BJ (cell line): ENCODE data around the gene RAD9A. TPM values are rescaled to one million over a fixed set of nuclear protein-coding genes. Genes with fewer than 3 reads are reported as not detected.
A peak's percentile ranks its signal among the peaks of the same experiment; 100 is the strongest.

Source experiments
- CTCF ChIA-PET: fragments of 350-600 bp; formaldehyde crosslinking; extraction: SDS; loops from one replicate; lab custom pipeline; 2021; ENCODE audit warnings: antibody characterized with exemption, inconsistent platforms; lab: Yijun Ruan, JAX
- POLR2A ChIA-PET: fragments of 300-600 bp; sonication (Branson Sonifier 250); formaldehyde crosslinking; extraction: SDS; loops from one replicate; lab custom pipeline; 2021; ENCODE audit warnings: antibody characterized with exemption; lab: Charles Lee
- DNase-seq: peaks from one replicate; pipeline ENCODE4 v3.0.0-alpha.2; 2011; ENCODE audit warnings: low read depth
- H3K27me3 ChIP-seq: 2 replicates; pipeline ENCODE4 v1.6.0; 2011; ENCODE audit warnings: low read length; ENCODE audit not compliant: control insufficient read depth, insufficient read depth
- H3K36me3 ChIP-seq: 2 replicates; pipeline ENCODE4 v1.5.1; 2011; ENCODE audit warnings: low read length; ENCODE audit not compliant: control insufficient read depth, insufficient read depth
- H3K4me3 ChIP-seq: 2 replicates; pipeline ENCODE4 v1.5.1; 2011; ENCODE audit warnings: low read depth, mild to moderate bottlenecking, control low read depth, low read length
- polyA plus RNA-seq: library from polyadenylated mRNA; depleted of rRNA; stranded (reverse); fragments of >200 nt; gene quantifications from 2 replicates; pipeline ENCODE4 v1.2.3, GENCODE V29; 2011
- TF ChIP-seq, protein P1 (sequence below): IDR thresholded peaks from 2 replicates; pipeline ENCODE4 v1.5.1; 2011; ENCODE audit warnings: low read depth, mild to moderate bottlenecking, control low read depth, inconsistent platforms, low read length, moderate library complexity; ENCODE audit not compliant: insufficient read depth

Gene RAD9A
- polyA plus RNA-seq, 1 experiment = 10.7 TPM

DNA sequence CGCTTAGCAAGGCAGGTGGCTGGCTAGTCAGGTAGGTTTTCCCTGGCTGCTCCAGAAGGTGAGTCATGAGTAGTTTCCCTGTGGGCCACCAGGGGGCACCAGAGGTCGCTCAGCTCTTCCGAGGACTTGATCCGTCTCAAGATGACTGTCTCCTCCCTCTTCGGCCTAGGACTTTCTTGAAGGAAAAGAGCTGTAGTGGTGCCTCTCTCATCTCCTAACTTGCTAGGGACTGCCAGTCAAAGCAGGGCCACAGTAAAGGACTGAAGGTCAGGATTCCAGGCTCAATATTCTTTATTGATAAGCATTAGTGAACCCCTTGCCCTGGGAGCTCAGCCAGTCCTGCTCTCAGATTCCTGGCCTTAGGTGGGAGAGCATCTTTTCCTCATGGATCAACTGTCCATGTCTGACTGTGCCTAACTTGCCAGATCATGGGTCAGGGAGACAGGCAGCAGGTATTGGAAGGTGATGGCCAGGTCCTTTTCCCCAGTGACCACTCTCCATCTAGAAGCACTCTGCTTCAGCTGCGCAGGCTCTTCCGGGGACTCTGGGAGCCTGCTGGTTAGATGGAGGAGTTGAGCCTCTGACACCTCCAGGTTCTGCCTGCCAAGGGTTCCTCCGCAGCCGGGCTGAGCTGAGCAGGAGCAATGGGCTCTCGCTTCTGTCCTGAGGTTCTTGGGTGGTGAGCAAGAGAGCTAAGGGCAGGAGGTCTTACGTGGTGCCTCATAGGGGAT lies 40.3 kb upstream of the RAD9A start:
- no peak overlapping the region for H3K4me3 ChIP-seq
- ChIA-PET CTCF (interaction anchor here (0.6 to 20.3 kb wide), 23 partner anchors 8 to 270 kb away, joined by 3 to 892 read pairs (median 4); partner anchors contain the start of genes CLCF1, GRK2, GSTP1 and PITPNM1), POLR2A (interaction anchor here (1.1 kb wide), 1 partner anchor 22 kb away, joined by 5 read pairs; no protein-coding TSS in a partner anchor)
- no peaks in the 10 kb centered on the region for H3K27me3 ChIP-seq
- no peak for DNase-seq
- H3K36me3 ChIP-seq = no peaks in the 10 kb centered on the region
- TF ChIP-seq, protein P1, sequence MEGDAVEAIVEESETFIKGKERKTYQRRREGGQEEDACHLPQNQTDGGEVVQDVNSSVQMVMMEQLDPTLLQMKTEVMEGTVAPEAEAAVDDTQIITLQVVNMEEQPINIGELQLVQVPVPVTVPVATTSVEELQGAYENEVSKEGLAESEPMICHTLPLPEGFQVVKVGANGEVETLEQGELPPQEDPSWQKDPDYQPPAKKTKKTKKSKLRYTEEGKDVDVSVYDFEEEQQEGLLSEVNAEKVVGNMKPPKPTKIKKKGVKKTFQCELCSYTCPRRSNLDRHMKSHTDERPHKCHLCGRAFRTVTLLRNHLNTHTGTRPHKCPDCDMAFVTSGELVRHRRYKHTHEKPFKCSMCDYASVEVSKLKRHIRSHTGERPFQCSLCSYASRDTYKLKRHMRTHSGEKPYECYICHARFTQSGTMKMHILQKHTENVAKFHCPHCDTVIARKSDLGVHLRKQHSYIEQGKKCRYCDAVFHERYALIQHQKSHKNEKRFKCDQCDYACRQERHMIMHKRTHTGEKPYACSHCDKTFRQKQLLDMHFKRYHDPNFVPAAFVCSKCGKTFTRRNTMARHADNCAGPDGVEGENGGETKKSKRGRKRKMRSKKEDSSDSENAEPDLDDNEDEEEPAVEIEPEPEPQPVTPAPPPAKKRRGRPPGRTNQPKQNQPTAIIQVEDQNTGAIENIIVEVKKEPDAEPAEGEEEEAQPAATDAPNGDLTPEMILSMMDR = peak; percentile 93

DNA sequence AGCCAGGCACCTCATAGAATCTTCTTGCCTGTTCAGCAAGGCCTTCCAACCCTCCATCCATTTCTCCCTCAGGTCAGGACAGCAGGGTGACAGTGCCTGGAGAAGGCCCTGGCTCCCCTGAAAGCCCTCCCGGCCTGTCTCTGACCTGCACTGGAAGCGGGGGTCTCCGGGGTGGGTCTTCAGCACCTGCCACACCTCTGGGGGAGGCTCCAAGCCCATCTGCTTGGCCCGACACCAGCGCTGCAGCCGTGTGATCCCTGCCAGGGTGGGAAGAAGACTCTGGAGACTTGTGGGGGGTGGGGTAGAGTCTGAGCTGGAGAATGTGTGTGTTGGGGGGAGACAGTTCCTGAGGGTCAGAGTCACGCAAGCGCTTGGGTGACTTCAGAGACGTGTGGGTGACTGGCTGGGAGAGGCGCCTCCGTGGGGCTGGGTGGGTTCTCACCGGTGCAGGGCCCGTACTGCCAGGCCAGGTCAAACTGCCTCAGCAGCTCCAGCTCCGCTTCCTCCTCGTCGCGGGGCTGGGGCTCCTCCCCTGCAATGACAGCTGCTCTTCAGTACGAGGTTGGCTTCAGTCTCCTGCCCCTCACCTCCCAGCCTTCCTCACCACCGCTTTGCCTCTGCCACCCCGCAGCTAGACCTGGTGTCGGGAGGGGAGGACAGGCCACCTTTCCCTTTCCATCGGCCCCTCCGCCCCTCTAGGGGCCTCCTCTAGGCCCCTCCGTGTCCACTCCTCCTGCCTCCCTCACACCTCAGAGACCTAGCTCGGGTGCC lies 39.1 kb upstream of the RAD9A start:
- ChIA-PET POLR2A (interaction anchor here (0.8 to 1.4 kb wide), 2 partner anchors 22 to 33 kb away, joined by 5 read pairs; no protein-coding TSS in a partner anchor), CTCF (interaction anchor here (0.6 to 20.3 kb wide), 10 partner anchors 10 to 153 kb away, joined by 3 to 892 read pairs (median 4); partner anchors contain the start of genes CLCF1, PITPNM1 and RAD9A)
- TF ChIP-seq, protein P1 = no peak
- no peaks in the 10 kb centered on the region for H3K27me3 ChIP-seq
- H3K36me3 ChIP-seq = no peaks in the 10 kb centered on the region
- peak overlapping the region; percentile 78 for H3K4me3 ChIP-seq
- no peak for DNase-seq

DNA sequence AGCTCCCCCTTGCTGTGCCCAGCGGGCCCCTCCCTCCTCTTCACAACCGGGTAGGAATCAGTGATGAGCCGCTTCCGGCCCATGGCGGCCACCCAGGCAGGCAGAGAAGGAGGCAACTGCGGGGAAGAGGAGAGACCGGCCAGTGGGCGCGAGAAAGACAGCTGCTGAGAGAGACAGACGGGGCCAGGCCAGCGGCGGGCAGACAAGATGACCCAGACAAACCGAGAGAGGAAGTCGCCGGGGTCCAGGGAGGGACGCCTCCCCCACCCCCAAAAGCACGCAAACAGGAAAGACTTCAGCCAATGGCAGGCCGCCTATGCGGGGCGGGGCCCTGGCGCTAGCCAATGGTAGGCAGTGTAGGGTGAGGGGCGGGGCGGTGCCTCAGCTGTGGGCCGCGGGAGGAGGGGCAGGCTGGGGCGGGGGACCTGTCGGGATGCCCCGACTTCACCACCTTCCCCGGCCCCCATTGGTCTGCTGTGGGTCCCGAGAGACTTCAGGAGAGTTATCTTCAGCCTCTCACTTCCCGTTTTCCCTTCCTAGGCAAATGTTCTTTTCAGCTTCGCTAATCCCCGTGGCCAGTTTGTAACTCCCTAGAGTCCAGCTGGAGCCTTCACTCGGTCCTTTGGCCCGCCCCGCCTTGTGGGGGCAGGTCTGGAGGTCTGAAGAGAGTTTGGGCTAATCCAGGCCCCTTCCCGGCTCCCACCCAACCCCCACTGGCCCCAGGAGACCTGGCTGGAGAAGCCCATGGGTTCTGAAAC lies 38.3 kb upstream of the RAD9A start, which contains the start of gene POLD4:
TSS of gene POLD4 (minus strand) at position 230 of the 758 bp plus-strand sequence. CDS start at position 83, 147 bp downstream.
- peak; percentile 74 for DNase-seq
- ChIA-PET CTCF (interaction anchor here (0.5 to 20.3 kb wide), 11 partner anchors 9 to 135 kb away, joined by 3 to 892 read pairs (median 4); partner anchors contain the start of genes CLCF1 and RAD9A), POLR2A (interaction anchor here (0.6 to 1.4 kb wide), 3 partner anchors 21 to 32 kb away, joined by 5 to 13 read pairs (median 5); no protein-coding TSS in a partner anchor)

DNA sequence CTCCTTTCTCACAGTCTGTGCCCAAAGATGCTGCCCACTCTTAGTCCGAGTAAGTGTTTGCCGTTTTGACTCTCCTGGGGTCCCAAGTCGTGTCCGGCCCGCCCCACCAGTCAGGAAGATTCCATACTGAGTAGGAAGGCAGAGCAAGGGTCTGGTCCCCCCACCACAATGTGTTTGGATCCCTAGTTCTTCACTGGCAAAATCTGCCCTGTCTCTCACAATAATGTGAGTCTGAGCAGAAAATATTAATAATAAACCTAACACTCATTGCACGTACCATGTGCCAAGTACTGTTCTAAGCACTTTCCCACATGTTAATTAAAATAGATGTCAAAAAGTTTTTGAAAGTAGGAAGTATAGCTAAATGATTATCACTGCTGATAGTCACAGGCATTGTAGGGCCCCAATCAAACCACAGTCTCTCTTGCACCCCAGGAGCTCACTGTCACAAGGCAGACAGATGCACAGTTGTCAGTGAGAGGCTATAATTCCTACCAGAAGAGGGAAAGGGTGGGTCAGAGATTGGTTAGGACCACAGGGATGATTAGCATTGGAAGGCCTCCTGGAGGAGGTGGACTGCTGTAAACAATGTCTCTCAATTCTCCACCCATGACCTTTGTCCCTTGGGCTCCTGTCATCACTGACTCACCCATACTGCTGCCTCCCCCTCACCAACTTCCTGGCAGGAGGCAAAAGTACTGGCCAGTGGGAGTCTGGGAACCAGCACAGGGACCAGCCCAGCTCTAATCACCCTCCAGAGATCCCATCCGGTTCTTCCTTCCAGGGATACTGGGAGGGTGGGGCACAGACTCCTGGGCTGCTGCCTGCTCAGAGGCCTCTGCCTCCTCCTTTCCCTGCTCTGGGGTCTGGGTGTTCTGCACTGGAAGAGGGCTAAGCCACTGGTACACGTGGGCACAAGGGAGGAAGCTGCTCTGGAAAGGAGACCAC lies 37.4 kb upstream of the RAD9A start:
- H3K36me3 ChIP-seq = no peaks in the 10 kb centered on the region
- CTCF ChIA-PET = interaction anchor here (0.5 to 20.3 kb wide), 9 partner anchors 8 to 44 kb away, joined by 3 to 892 read pairs (median 5); partner anchors contain the start of genes CLCF1 and RAD9A
- DNase-seq = peak; percentile 86
- H3K27me3 ChIP-seq = no peaks in the 10 kb centered on the region
- H3K4me3 ChIP-seq = peak overlapping the region; percentile 78
- TF ChIP-seq, protein P1 = peak; percentile 47
- POLR2A ChIA-PET = interaction anchor here (0.6 kb wide), 2 partner anchors 20 to 28 kb away, joined by 3 to 13 read pairs; no protein-coding TSS in a partner anchor

More for the DNA sequence above, 38.3 kb upstream of the RAD9A start, which contains the start of gene POLD4:
- Histone ChIP-seq H3K4me3 (peak within 1 kb of the TSS; percentile 78), H3K36me3 (no peaks in the 10 kb centered on the region), H3K27me3 (no peaks in the 10 kb centered on the region)
- TF ChIP-seq, protein P1 = no peak
